H1 (cell line): ENCODE data around the gene TRAPPC11. TPM values are rescaled to one million over a fixed set of nuclear protein-coding genes. Genes with fewer than 3 reads are reported as not detected.

ENCODE experiments used
- CTCF ChIA-PET: fragments of 300-600 bp; sonication (Branson Sonifier 250); formaldehyde crosslinking; loops from one replicate; lab custom pipeline; 2021; ENCODE audit not compliant: partially characterized antibody; lab: Charles Lee
- POLR2A ChIA-PET: fragments of 300-600 bp; sonication (Branson Sonifier 250); formaldehyde crosslinking; loops from one replicate; lab custom pipeline; 2021; ENCODE audit warnings: inconsistent platforms; ENCODE audit not compliant: partially characterized antibody; lab: Charles Lee
- DNase-seq, 2 experiments: peaks; one replicate each; pipeline versions ENCODE4 v3.0.0 to v3.0.0-alpha.2; 2010 to 2022; ENCODE audit warnings: low spot score in 2 of 2, low read depth in 1 of 2, mixed read lengths in 1 of 2
- FAIRE-seq: peaks from 2 replicates; lab custom pipeline; 2011; peaks lifted over from hg19 to GRCh38; lab: Jason Lieb, UNC
- H2AFZ ChIP-seq: 2 replicates; pipeline ENCODE4 v1.8.1; 2012; ENCODE audit warnings: low read length, inconsistent platforms
- H2AK5ac ChIP-seq: 2 replicates; pipeline ENCODE4 v1.6.1; 2013; ENCODE audit warnings: low read depth, low read length
- H2BK120ac ChIP-seq: replicated peaks from 2 replicates; pipeline ENCODE3; 2013; ENCODE audit warnings: low read depth, low read length, inconsistent platforms
- H2BK12ac ChIP-seq: 2 replicates; pipeline ENCODE4 v1.6.1; 2013; ENCODE audit warnings: low read depth, low read length
- H2BK15ac ChIP-seq: 2 replicates; pipeline ENCODE4 v1.6.1; 2013; ENCODE audit warnings: low read length
- H2BK20ac ChIP-seq: 2 replicates; pipeline ENCODE4 v1.6.1; 2013; ENCODE audit warnings: low read length
- H2BK5ac ChIP-seq: 2 replicates; pipeline ENCODE4 v1.6.1; 2013; ENCODE audit warnings: low read depth, low read length
- H3K14ac ChIP-seq: 2 replicates; pipeline ENCODE4 v1.6.1; 2013; ENCODE audit warnings: inconsistent platforms; ENCODE audit not compliant: insufficient read length
- H3K18ac ChIP-seq: 2 replicates; pipeline ENCODE4 v1.6.1; 2013; ENCODE audit warnings: low read length; ENCODE audit errors: extremely low read depth
- H3K23ac ChIP-seq: 2 replicates; pipeline ENCODE4 v1.6.1; 2013; ENCODE audit warnings: inconsistent platforms; ENCODE audit not compliant: insufficient read length
- H3K23me2 ChIP-seq: 2 replicates; pipeline ENCODE4 v1.6.1; 2013; ENCODE audit warnings: low read depth, low read length
- H3K27ac ChIP-seq: 2 replicates; pipeline ENCODE4 v1.6.1; 2011; ENCODE audit warnings: low read depth, low read length, inconsistent platforms
- H3K27me3 ChIP-seq, 4 experiments: replicated peaks in 1 of 4; 1 replicate in 1 of 4; 2 replicates in 3 of 4; pipeline versions ENCODE4 v1.6.1 to v1.8.1; 2011 to 2013; ENCODE audit warnings: low read length in 3 of 4, mild to moderate bottlenecking in 3 of 4, inconsistent platforms in 2 of 4, mixed read lengths in 2 of 4, moderate library complexity in 1 of 4; ENCODE audit not compliant: control insufficient read depth in 3 of 4, insufficient read depth in 3 of 4; ENCODE audit errors: extremely low read depth in 1 of 4
- H3K36me3 ChIP-seq, 4 experiments: 2 replicates each; pipeline versions ENCODE4 v1.6.1 to v1.8.1; 2011 to 2013; ENCODE audit warnings: mild to moderate bottlenecking in 4 of 4, low read length in 3 of 4, moderate library complexity in 2 of 4, control low read depth in 1 of 4, inconsistent platforms in 1 of 4; ENCODE audit not compliant: insufficient read depth in 4 of 4, control insufficient read depth in 2 of 4
- H3K4ac ChIP-seq: replicated peaks from 2 replicates; pipeline ENCODE3; 2013; ENCODE audit warnings: low read length, low read depth, mixed read lengths, inconsistent platforms; ENCODE audit not compliant: insufficient read length
- H3K4me1 ChIP-seq, 4 experiments: replicated peaks in 1 of 4; 1 replicate in 1 of 4; 2 replicates in 3 of 4; pipeline versions ENCODE4 v1.6.1 to v1.8.1; 2011 to 2013; ENCODE audit warnings: low read length in 3 of 4, inconsistent platforms in 2 of 4, mixed read lengths in 1 of 4; ENCODE audit not compliant: insufficient read depth in 4 of 4, control insufficient read depth in 3 of 4
- H3K4me2 ChIP-seq, 2 experiments: 2 replicates each; pipeline versions ENCODE4 v1.6.1 to v1.8.1; 2011 to 2013; ENCODE audit warnings: low read depth in 2 of 2, low read length in 2 of 2, control low read depth in 1 of 2, inconsistent platforms in 1 of 2, mild to moderate bottlenecking in 1 of 2; ENCODE audit not compliant: insufficient read depth in 1 of 2
- H3K4me3 ChIP-seq, 4 experiments: fragments of 200-600, 300-600 bp in 1 of 4; sonication (generic), shearing (Covaris generic), sonication (Bioruptor Twin) in 1 of 4; 2 replicates each; pipeline versions ENCODE4 v1.5.1 to v1.8.1; 2011 to 2016; ENCODE audit warnings: low read length in 4 of 4, low read depth in 3 of 4, control low read depth in 2 of 4, inconsistent platforms in 2 of 4, mild to moderate bottlenecking in 2 of 4, mixed read lengths in 1 of 4, moderate library complexity in 1 of 4; ENCODE audit not compliant: insufficient read depth in 2 of 4; ENCODE audit errors: extremely low read depth in 1 of 4
- H3K56ac ChIP-seq: replicated peaks from 2 replicates; pipeline ENCODE3; 2013; ENCODE audit warnings: low read depth, mild to moderate bottlenecking, mixed read lengths, low read length, inconsistent platforms; ENCODE audit not compliant: insufficient read length
- H3K79me1 ChIP-seq: 2 replicates; pipeline ENCODE4 v1.6.1; 2013; ENCODE audit warnings: low read depth, low read length, control low read depth
- H3K79me2 ChIP-seq, 2 experiments: 2 replicates each; pipeline versions ENCODE4 v1.6.1 to v1.8.1; 2012 to 2013; ENCODE audit warnings: low read length in 2 of 2, mild to moderate bottlenecking in 2 of 2, inconsistent platforms in 1 of 2; ENCODE audit not compliant: insufficient read depth in 2 of 2, control insufficient read depth in 1 of 2
- H3K9ac ChIP-seq, 4 experiments: replicated peaks in 1 of 4; 1 replicate in 1 of 4; 2 replicates in 3 of 4; pipeline versions ENCODE4 v1.6.1 to v1.8.1; 2011 to 2013; ENCODE audit warnings: low read depth in 3 of 4, low read length in 3 of 4, control low read depth in 2 of 4, mild to moderate bottlenecking in 2 of 4, moderate library complexity in 2 of 4, inconsistent platforms in 1 of 4; ENCODE audit errors: extremely low read depth in 1 of 4
- H3K9me3 ChIP-seq, 2 experiments: 2 replicates each; pipeline versions ENCODE4 v1.6.1 to v1.8.1; 2012 to 2013; ENCODE audit warnings: mild to moderate bottlenecking in 2 of 2, moderate library complexity in 2 of 2, control low read depth in 1 of 2, inconsistent platforms in 1 of 2, low read depth in 1 of 2, low read length in 1 of 2, mixed read lengths in 1 of 2; ENCODE audit not compliant: insufficient read depth in 2 of 2
- H4K20me1 ChIP-seq, 2 experiments: replicated peaks in 1 of 2; 2 replicates each; pipeline versions ENCODE3 to v1.8.1; 2011 to 2013; ENCODE audit warnings: inconsistent platforms in 2 of 2, low read length in 2 of 2, mild to moderate bottlenecking in 1 of 2; ENCODE audit not compliant: insufficient read depth in 2 of 2, control insufficient read depth in 1 of 2
- H4K5ac ChIP-seq: 2 replicates; pipeline ENCODE4 v1.6.1; 2013; ENCODE audit warnings: low read length, low read depth, mixed read lengths, inconsistent platforms; ENCODE audit not compliant: insufficient read length
- H4K8ac ChIP-seq: 2 replicates; pipeline ENCODE4 v1.8.0; 2013; ENCODE audit warnings: mild to moderate bottlenecking, moderate library complexity, low read length, inconsistent platforms; ENCODE audit not compliant: insufficient read depth; ENCODE audit errors: extremely low read depth
- H4K91ac ChIP-seq: replicated peaks from 2 replicates; pipeline ENCODE3; 2013; ENCODE audit warnings: low read length, mixed read lengths, inconsistent platforms; ENCODE audit not compliant: insufficient read length
- EZH2 ChIP-seq: fragments of 200-600 bp; sonication (generic); IDR thresholded peaks from 2 replicates; pipeline ENCODE4 v1.7.1; 2012; ENCODE audit warnings: low read depth, mild to moderate bottlenecking, moderate library complexity, low read length, inconsistent platforms; ENCODE audit not compliant: severe bottlenecking
- KDM4A ChIP-seq: IDR thresholded peaks from one replicate; pipeline ENCODE4 v1.7.1; 2012; ENCODE audit warnings: low read depth, mild to moderate bottlenecking, moderate library complexity, low read length, inconsistent platforms; ENCODE audit not compliant: severe bottlenecking
- KDM5A ChIP-seq: fragments of 200-600 bp; IDR thresholded peaks from 2 replicates; pipeline ENCODE4 v1.7.1; 2012; ENCODE audit warnings: mild to moderate bottlenecking, low read length, inconsistent platforms, mixed read lengths
- NANOG ChIP-seq: IDR thresholded peaks from 2 replicates; pipeline ENCODE4 v1.6.1; 2011; ENCODE audit warnings: low read length, low read depth, mild to moderate bottlenecking, inconsistent platforms; ENCODE audit not compliant: insufficient read depth, poor library complexity, severe bottlenecking
- RFX5 ChIP-seq: IDR thresholded peaks from 2 replicates; pipeline ENCODE4 v1.6.1; 2011; ENCODE audit warnings: low read depth, low read length, improper control_type of control experiment, borderline replicate concordance
- SIRT6 ChIP-seq: IDR thresholded peaks from one replicate; pipeline ENCODE4 v1.7.1; 2012; ENCODE audit warnings: low read length, inconsistent platforms
- SP2 ChIP-seq: IDR thresholded peaks from 2 replicates; pipeline ENCODE4 v1.6.1; 2012; ENCODE audit warnings: mild to moderate bottlenecking, low read length, inconsistent platforms
- WGBS, 2 experiments: shearing (Covaris generic) in 1 of 2; methylation state at CpG; one replicate each; pipeline versions ENCODE4 v1.1.6 to v1.1.7; 2013 to 2015; ENCODE audit warnings: low lambda C conversion rate in 2 of 2, mixed read lengths in 2 of 2, inconsistent platforms in 1 of 2, low coverage in 1 of 2, missing lambda C conversion rate in 1 of 2; ENCODE audit not compliant: insufficient replicate concordance in 2 of 2, insufficient coverage in 1 of 2, insufficient read length in 1 of 2; ENCODE audit errors: extremely low coverage in 1 of 2, missing lambda C conversion rate in 1 of 2; 5-methylcytosine and 5-hydroxymethylcytosine counted together
- polyA plus RNA-seq, 7 experiments: library from polyadenylated mRNA; depleted of rRNA in 3 of 7; stranded (reverse) in 5 of 7; unstranded in 2 of 7; fragments of >200 nt in 5 of 7; fragments of 200-250 nt in 2 of 7; gene quantifications; 1 replicate in 5 of 7; 2 replicates in 1 of 7; 4 replicates in 1 of 7; pipeline versions ENCODE4 v1.2.1 to v1.2.3, GENCODE V29; 2011 to 2013; ENCODE audit warnings: missing spikeins in 2 of 7, mixed read lengths in 2 of 7
- total RNA-seq: library from RNA; stranded (reverse); fragmentation: NEBNext Ultra II Directional; extraction: Animal tissue kit (Norgen Biotek cat#: 25700); gene quantifications from 2 replicates; pipeline ENCODE4 v1.2.1, GENCODE V29; 2021

The TRAPPC11 gene
- total and polyA plus RNA-seq, 2 of the 8 experiments (the other 6 are each of a cell fraction or from before 2014, with no cell fraction given): 19.2 to 25.9 TPM

- peaks cover 5 to 11% of the 10 kb centered on the region in 2 experiments; a peak in 3 of 4 replicates for H3K9me3 ChIP-seq
- no peak overlapping the region for H3K4ac ChIP-seq
- 92% methylated on average over 37 of the region's 48 CpGs; no CpG with 5 or more reads in 1 of the 2 experiments for WGBS, 2 experiments
- no peak overlapping the region for H3K23ac ChIP-seq
- no peak overlapping the region for H3K56ac ChIP-seq
- POLR2A ChIA-PET: no interaction called here
- CTCF ChIA-PET: no interaction called here
- no peaks in the 10 kb centered on the region for H3K79me2 ChIP-seq
- no peaks in the 10 kb centered on the region for H3K79me1 ChIP-seq
- H4K91ac ChIP-seq: no peak overlapping the region
- no peaks in the 10 kb centered on the region for H3K23me2 ChIP-seq
- H3K14ac ChIP-seq: no peak overlapping the region
- H4K8ac ChIP-seq: no peak overlapping the region; the same call in 1 of the 2 replicates
- H4K20me1 ChIP-seq: no peaks in the 10 kb centered on the region
- no peak overlapping the region for H2BK120ac ChIP-seq
- no peak overlapping the region for H2BK20ac ChIP-seq
- H4K5ac ChIP-seq: no peak overlapping the region
- H2BK15ac ChIP-seq: no peak overlapping the region
- H3K27me3 ChIP-seq: no peaks in the 10 kb centered on the region
- H3K9ac ChIP-seq: no peak overlapping the region
- no peaks in the 10 kb centered on the region; a peak in 1 of 7 replicates for H3K4me1 ChIP-seq
- no peak overlapping the region for H2AK5ac ChIP-seq
- H2BK5ac ChIP-seq: no peak overlapping the region
- no peak overlapping the region for H3K4me3 ChIP-seq
- H3K36me3 ChIP-seq: no peaks in the 10 kb centered on the region; a peak in 1 of 8 replicates
- no peak for FAIRE-seq
- no peak overlapping the region for H2BK12ac ChIP-seq
- no peak overlapping the region for H3K27ac ChIP-seq
- no peak overlapping the region for H2AFZ ChIP-seq
- H3K4me2 ChIP-seq: no peak overlapping the region
- DNase-seq: no peak
- H3K18ac ChIP-seq: no peak overlapping the region
- no peak for TF ChIP-seq RFX5
- TF ChIP-seq KDM5A: no peak
- no peak for TF ChIP-seq EZH2
- no peak for TF ChIP-seq KDM4A
- TF ChIP-seq SP2: no peak
- TF ChIP-seq NANOG: no peak
- TF ChIP-seq SIRT6: no peak
Observed at GRCh38 chr4:183746305-183747229, 87.5 kb downstream of the TRAPPC11 start.
